Measurements from ENCODE around the gene IFIT2. TPM values are rescaled to one million over a fixed set of nuclear protein-coding genes. Genes with fewer than 3 reads are reported as not detected.

IFIT2 gene
- total and polyA plus RNA-seq, 2 experiments from 2014 or later, result 0.10 TPM; not detected in 1

DNA sequence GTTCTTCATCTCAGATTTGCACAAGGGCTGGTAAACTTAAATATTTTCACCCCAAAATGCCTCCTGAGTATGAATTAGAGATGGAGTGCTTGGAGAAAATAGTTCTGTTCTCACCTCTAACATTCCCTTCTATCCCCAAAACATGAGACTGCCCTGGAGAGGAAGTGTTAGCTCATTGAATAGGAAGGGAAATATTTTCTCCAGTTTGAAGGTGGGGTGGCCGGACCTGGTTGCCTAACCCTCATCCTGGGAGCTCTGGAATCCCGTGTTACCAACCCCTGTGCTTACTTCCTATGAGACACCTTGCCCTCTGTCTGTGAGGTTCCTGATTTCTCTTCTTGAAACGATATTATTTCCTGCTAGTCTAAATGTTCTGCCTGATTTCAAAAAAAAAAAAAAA is 779 bp downstream of the IFIT2 start:
- H3K4me3 ChIP-seq, result no peak overlapping the region
- ATAC-seq, result no peak

More for the DNA sequence above, 779 bp downstream of the IFIT2 start:
- Histone ChIP-seq H3K27ac (ENCODE audit: low read depth) (no peak overlapping the region), H3K36me3 (ENCODE audit: insufficient read depth) (no peaks in the 10 kb centered on the region), H4K20me1 (replicated peaks; ENCODE audit: insufficient read depth) (no peaks in the 10 kb centered on the region), H3K9me2 (ENCODE audit: insufficient read depth) (no peaks in the 10 kb centered on the region), H3K4me1 (ENCODE audit: insufficient read depth) (peaks cover 13% of the 10 kb centered on the region; the same call in 1 of the 2 replicates), H3K27me3 (ENCODE audit: insufficient read depth) (no peaks in the 10 kb centered on the region), H2AFZ (peak overlapping the region; percentile 94), H3K79me2 (replicated peaks; ENCODE audit: insufficient read depth) (no peaks in the 10 kb centered on the region), H3K4me2 (no peak overlapping the region), H3F3A (replicated peaks; ENCODE audit: low read depth) (no peaks in the 10 kb centered on the region)
- DNase-seq (ENCODE audit: low spot score), result no peak
- peaks cover 24% of the 10 kb centered on the region for H3K4me1 Mint-ChIP-seq
- peaks cover 1% of the 10 kb centered on the region for H3K27me3 Mint-ChIP-seq (ENCODE audit: insufficient read depth, low read depth, poor library complexity)
- H3K4me3 Mint-ChIP-seq, result no peak overlapping the region
- H3K36me3 Mint-ChIP-seq (ENCODE audit: low read depth), result no peaks in the 10 kb centered on the region
- TF ChIP-seq, protein P1, sequence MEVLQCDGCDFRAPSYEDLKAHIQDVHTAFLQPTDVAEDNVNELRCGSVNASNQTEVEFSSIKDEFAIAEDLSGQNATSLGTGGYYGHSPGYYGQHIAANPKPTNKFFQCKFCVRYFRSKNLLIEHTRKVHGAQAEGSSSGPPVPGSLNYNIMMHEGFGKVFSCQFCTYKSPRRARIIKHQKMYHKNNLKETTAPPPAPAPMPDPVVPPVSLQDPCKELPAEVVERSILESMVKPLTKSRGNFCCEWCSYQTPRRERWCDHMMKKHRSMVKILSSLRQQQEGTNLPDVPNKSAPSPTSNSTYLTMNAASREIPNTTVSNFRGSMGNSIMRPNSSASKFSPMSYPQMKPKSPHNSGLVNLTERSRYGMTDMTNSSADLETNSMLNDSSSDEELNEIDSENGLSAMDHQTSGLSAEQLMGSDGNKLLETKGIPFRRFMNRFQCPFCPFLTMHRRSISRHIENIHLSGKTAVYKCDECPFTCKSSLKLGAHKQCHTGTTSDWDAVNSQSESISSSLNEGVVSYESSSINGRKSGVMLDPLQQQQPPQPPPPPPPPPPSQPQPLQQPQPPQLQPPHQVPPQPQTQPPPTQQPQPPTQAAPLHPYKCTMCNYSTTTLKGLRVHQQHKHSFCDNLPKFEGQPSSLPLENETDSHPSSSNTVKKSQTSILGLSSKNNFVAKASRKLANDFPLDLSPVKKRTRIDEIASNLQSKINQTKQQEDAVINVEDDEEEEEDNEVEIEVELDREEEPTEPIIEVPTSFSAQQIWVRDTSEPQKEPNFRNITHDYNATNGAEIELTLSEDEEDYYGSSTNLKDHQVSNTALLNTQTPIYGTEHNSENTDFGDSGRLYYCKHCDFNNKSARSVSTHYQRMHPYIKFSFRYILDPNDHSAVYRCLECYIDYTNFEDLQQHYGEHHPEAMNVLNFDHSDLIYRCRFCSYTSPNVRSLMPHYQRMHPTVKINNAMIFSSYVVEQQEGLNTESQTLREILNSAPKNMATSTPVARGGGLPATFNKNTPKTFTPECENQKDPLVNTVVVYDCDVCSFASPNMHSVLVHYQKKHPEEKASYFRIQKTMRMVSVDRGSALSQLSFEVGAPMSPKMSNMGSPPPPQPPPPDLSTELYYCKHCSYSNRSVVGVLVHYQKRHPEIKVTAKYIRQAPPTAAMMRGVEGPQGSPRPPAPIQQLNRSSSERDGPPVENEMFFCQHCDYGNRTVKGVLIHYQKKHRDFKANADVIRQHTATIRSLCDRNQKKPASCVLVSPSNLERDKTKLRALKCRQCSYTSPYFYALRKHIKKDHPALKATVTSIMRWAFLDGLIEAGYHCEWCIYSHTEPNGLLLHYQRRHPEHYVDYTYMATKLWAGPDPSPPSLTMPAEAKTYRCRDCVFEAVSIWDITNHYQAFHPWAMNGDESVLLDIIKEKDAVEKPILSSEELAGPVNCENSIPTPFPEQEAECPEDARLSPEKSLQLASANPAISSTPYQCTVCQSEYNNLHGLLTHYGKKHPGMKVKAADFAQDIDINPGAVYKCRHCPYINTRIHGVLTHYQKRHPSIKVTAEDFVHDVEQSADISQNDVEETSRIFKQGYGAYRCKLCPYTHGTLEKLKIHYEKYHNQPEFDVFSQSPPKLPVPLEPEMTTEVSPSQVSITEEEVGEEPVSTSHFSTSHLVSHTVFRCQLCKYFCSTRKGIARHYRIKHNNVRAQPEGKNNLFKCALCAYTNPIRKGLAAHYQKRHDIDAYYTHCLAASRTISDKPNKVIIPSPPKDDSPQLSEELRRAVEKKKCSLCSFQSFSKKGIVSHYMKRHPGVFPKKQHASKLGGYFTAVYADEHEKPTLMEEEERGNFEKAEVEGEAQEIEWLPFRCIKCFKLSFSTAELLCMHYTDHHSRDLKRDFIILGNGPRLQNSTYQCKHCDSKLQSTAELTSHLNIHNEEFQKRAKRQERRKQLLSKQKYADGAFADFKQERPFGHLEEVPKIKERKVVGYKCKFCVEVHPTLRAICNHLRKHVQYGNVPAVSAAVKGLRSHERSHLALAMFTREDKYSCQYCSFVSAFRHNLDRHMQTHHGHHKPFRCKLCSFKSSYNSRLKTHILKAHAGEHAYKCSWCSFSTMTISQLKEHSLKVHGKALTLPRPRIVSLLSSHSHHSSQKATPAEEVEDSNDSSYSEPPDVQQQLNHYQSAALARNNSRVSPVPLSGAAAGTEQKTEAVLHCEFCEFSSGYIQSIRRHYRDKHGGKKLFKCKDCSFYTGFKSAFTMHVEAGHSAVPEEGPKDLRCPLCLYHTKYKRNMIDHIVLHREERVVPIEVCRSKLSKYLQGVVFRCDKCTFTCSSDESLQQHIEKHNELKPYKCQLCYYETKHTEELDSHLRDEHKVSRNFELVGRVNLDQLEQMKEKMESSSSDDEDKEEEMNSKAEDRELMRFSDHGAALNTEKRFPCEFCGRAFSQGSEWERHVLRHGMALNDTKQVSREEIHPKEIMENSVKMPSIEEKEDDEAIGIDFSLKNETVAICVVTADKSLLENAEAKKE (CRISPR knock-in tag; IDR thresholded peaks at IDR 0.05), result no peak
- TF ChIP-seq ZNF331 (CRISPR knock-in tag; IDR thresholded peaks at IDR 0.05; ENCODE audit: low read depth), result no peak
- TF ChIP-seq CREB1 (CRISPR knock-in tag; IDR thresholded peaks at IDR 0.05; ENCODE audit: low read depth), result no peak
- TF ChIP-seq, protein P2, sequence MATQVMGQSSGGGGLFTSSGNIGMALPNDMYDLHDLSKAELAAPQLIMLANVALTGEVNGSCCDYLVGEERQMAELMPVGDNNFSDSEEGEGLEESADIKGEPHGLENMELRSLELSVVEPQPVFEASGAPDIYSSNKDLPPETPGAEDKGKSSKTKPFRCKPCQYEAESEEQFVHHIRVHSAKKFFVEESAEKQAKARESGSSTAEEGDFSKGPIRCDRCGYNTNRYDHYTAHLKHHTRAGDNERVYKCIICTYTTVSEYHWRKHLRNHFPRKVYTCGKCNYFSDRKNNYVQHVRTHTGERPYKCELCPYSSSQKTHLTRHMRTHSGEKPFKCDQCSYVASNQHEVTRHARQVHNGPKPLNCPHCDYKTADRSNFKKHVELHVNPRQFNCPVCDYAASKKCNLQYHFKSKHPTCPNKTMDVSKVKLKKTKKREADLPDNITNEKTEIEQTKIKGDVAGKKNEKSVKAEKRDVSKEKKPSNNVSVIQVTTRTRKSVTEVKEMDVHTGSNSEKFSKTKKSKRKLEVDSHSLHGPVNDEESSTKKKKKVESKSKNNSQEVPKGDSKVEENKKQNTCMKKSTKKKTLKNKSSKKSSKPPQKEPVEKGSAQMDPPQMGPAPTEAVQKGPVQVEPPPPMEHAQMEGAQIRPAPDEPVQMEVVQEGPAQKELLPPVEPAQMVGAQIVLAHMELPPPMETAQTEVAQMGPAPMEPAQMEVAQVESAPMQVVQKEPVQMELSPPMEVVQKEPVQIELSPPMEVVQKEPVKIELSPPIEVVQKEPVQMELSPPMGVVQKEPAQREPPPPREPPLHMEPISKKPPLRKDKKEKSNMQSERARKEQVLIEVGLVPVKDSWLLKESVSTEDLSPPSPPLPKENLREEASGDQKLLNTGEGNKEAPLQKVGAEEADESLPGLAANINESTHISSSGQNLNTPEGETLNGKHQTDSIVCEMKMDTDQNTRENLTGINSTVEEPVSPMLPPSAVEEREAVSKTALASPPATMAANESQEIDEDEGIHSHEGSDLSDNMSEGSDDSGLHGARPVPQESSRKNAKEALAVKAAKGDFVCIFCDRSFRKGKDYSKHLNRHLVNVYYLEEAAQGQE (IDR thresholded peaks at IDR 0.05; ENCODE audit: unreplicated experiment), result no peak
- TF ChIP-seq JUNB (IDR thresholded peaks at IDR 0.05; ENCODE audit: unreplicated experiment), result no peak
- H3K27ac Mint-ChIP-seq, result no peak overlapping the region
- no peaks in the 10 kb centered on the region for H3K9me3 Mint-ChIP-seq

Measured in GM23338 (cell line).